Liver (tissue), 9 donors: Measurements from ENCODE around the gene MLXIP. TPM values are rescaled to one million over a fixed set of nuclear protein-coding genes. Genes with fewer than 3 reads are reported as not detected.

Source experiments
- DNase-seq: peaks from one replicate; pipeline ENCODE4 v3.0.0-alpha.2; 2017; ENCODE audit warnings: low spot score
- H3K27ac ChIP-seq, 2 donors: one replicate each; pipeline ENCODE4 v1.7.0; 2013; ENCODE audit warnings: inconsistent platforms in 2 of 2, low read length in 2 of 2, control low read depth in 1 of 2, low read depth in 1 of 2, mild to moderate bottlenecking in 1 of 2
- H3K27me3 ChIP-seq, 4 donors: one replicate each; pipeline versions ENCODE4 v1.6.1 to v1.7.0; 2013; ENCODE audit warnings: low read length in 3 of 4, inconsistent platforms in 1 of 4, mild to moderate bottlenecking in 1 of 4, moderate library complexity in 1 of 4; ENCODE audit not compliant: control insufficient read depth in 4 of 4, insufficient read depth in 4 of 4
- H3K36me3 ChIP-seq, 4 donors: one replicate each; pipeline versions ENCODE4 v1.6.1 to v1.7.0; 2013; ENCODE audit warnings: low read length in 3 of 4, mild to moderate bottlenecking in 3 of 4, low read depth in 1 of 4, moderate library complexity in 1 of 4; ENCODE audit not compliant: control insufficient read depth in 4 of 4, insufficient read depth in 3 of 4
- H3K4me1 ChIP-seq, 4 donors: one replicate each; pipeline versions ENCODE4 v1.6.1 to v1.7.0; 2013; ENCODE audit warnings: low read length in 3 of 4, mild to moderate bottlenecking in 3 of 4, moderate library complexity in 1 of 4; ENCODE audit not compliant: control insufficient read depth in 4 of 4, insufficient read depth in 4 of 4
- H3K4me3 ChIP-seq, 3 donors: one replicate each; pipeline versions ENCODE4 v1.6.1 to v1.7.0; 2013; ENCODE audit warnings: low read length in 3 of 3, control low read depth in 1 of 3, low read depth in 1 of 3, mild to moderate bottlenecking in 1 of 3
- H3K9ac ChIP-seq, 2 donors: one replicate each; pipeline ENCODE4 v1.7.0; 2013; ENCODE audit warnings: low read length in 2 of 2, mild to moderate bottlenecking in 2 of 2, moderate library complexity in 2 of 2, control low read depth in 1 of 2, low read depth in 1 of 2
- H3K9me3 ChIP-seq, 4 donors: one replicate each; pipeline versions ENCODE4 v1.6.1 to v1.7.0; 2013; ENCODE audit warnings: low read length in 3 of 4; ENCODE audit not compliant: control insufficient read depth in 4 of 4
- EGR1 ChIP-seq, 2 donors: IDR thresholded peaks; 2 replicates each; pipeline ENCODE4 v1.6.1; 2016 to 2018; ENCODE audit warnings: antibody characterized with exemption in 2 of 2, low read depth in 2 of 2
- FOXA1 ChIP-seq: IDR thresholded peaks from 2 replicates; pipeline ENCODE4 v1.6.1; 2016; ENCODE audit warnings: antibody characterized with exemption
- FOXA2 ChIP-seq: IDR thresholded peaks from 2 replicates; pipeline ENCODE4 v1.6.1; 2016; ENCODE audit warnings: antibody characterized with exemption
- GABPA ChIP-seq, 2 donors: IDR thresholded peaks in 1 of 2; conservative IDR thresholded peaks in 1 of 2; 2 replicates each; pipeline ENCODE4 v1.6.1; 2016; ENCODE audit warnings: antibody characterized with exemption in 2 of 2, mild to moderate bottlenecking in 1 of 2, moderate library complexity in 1 of 2
- HNF4A ChIP-seq, 2 donors: conservative IDR thresholded peaks; 2 replicates each; pipeline ENCODE4 v1.6.1; 2016; ENCODE audit warnings: antibody characterized with exemption in 2 of 2, mild to moderate bottlenecking in 2 of 2
- HNF4G ChIP-seq: IDR thresholded peaks from 2 replicates; pipeline ENCODE4 v1.6.1; 2016; ENCODE audit warnings: antibody characterized with exemption
- JUND ChIP-seq, 2 donors: IDR thresholded peaks; 2 replicates each; pipeline ENCODE4 v1.6.1; 2016; ENCODE audit warnings: antibody characterized with exemption in 2 of 2
- NR2F2 ChIP-seq: IDR thresholded peaks from 2 replicates; pipeline ENCODE4 v1.6.1; 2016; ENCODE audit warnings: antibody characterized with exemption
- RAD21 ChIP-seq, 2 donors: IDR thresholded peaks; 2 replicates each; pipeline ENCODE4 v1.6.1; 2016; ENCODE audit warnings: antibody characterized with exemption in 2 of 2, mild to moderate bottlenecking in 2 of 2
- RXRA ChIP-seq, 2 donors: IDR thresholded peaks; 2 replicates each; pipeline ENCODE4 v1.6.1; 2017 to 2018; ENCODE audit warnings: antibody characterized with exemption in 2 of 2, mild to moderate bottlenecking in 1 of 2
- SP1 ChIP-seq: IDR thresholded peaks from 2 replicates; pipeline ENCODE4 v1.6.1; 2018; ENCODE audit warnings: antibody characterized with exemption, mild to moderate bottlenecking
- TAF1 ChIP-seq: conservative IDR thresholded peaks from 2 replicates; pipeline ENCODE4 v1.6.1; 2016; ENCODE audit warnings: antibody characterized with exemption, mild to moderate bottlenecking
- YY1 ChIP-seq: IDR thresholded peaks from 2 replicates; pipeline ENCODE4 v1.6.1; 2016; ENCODE audit warnings: antibody characterized with exemption, mild to moderate bottlenecking
- WGBS: extraction: QIAGEN DNeasy Blood & Tissue Kit; methylation state at CpG from one replicate; pipeline ENCODE4 v1.1.7; 2013; 5-methylcytosine and 5-hydroxymethylcytosine counted together
- polyA plus RNA-seq, 2 donors: library from polyadenylated mRNA; stranded (reverse) in 1 of 2; unstranded in 1 of 2; fragments of 200-250 nt in 1 of 2; fragments of >200 nt in 1 of 2; fragmentation: Nextera tagmentation in 1 of 2; extraction: Ambion mirVana in 1 of 2; gene quantifications; one replicate each; pipeline versions ENCODE4 v1.2.1 to v1.2.3, GENCODE V29; 2013 to 2015
- total RNA-seq, 2 donors: library from RNA; depleted of rRNA; stranded (reverse); fragments of >200 nt; gene quantifications; one replicate each; pipeline ENCODE4 v1.2.3, GENCODE V29; 2014
- TF ChIP-seq, protein P1 (sequence below): fragments of 150-350 bp; IDR thresholded peaks from 2 replicates; pipeline ENCODE4 v1.5.1; 2017; ENCODE audit warnings: improper control_type of control experiment, low read depth, low read length; ENCODE audit not compliant: missing input control
- TF ChIP-seq, protein P2 (sequence below): IDR thresholded peaks from 2 replicates; pipeline ENCODE4 v1.6.1; 2016; ENCODE audit warnings: antibody characterized with exemption
- TF ChIP-seq, protein P3 (sequence below): IDR thresholded peaks from 2 replicates; pipeline ENCODE4 v1.6.1; 2016; ENCODE audit warnings: antibody characterized with exemption
- TF ChIP-seq, protein P4 (sequence below): IDR thresholded peaks from 2 replicates; pipeline ENCODE4 v1.6.1; 2016; ENCODE audit warnings: antibody characterized with exemption
- TF ChIP-seq, protein P5 (sequence below): IDR thresholded peaks from 2 replicates; pipeline ENCODE4 v1.6.1; 2016; ENCODE audit warnings: antibody characterized with exemption, mild to moderate bottlenecking
- donor health status: healthy.
- donor health status: healthy.
- donor health status: healthy.
- donor health status: healthy.
- donor health status: healthy.

MLXIP gene
- total and polyA plus RNA-seq, 4 donors, result 10.6 to 19.5 (median 11.0) TPM

DNA sequence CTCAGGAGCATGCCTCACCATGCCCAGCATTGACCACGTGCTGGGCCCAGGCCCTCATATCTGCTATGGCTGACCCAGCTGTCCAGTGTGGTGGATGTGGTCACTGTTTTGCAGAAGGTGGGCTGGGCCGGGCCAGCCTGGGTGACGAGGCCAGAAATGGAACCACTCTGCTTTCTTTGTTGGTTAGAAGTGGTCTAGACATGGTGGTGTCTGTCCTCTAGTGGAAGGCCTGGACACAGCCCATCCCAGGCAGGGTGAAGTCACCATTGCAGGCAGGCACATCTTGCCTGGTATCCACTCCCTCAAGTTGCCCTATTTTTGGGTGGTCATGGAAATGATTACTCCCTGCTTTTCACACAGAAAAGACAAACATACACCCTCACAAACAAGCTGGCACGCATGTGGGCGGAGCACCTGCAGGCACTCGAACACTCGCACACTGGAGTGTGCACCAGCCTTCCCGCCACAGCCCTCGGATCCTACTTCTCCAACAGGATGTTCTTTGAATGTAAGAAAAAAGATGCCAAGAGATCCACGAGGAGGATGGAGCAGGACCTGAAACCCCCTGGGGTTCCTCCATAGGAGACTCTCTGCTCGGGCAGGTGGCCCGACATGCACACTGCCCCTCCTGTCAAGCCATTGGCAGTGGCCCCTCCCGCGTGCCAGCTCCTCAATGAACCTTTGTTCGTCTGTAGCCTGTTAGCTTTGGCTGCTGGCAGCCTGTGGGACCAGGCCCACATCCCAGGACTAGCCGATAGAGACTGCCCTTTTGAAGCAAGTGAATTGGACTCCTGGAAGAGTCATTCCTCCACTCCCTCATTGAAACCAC lies 38.4 kb downstream of the MLXIP start:
- peak overlapping the region; percentile 89 to 91 for H3K27ac ChIP-seq
- no peak for DNase-seq
- H3K36me3 ChIP-seq, result no peaks in the 10 kb centered on the region
- H3K9ac ChIP-seq, result peak overlapping the region in 1 of 2 donors; percentile 14
- no peaks in the 10 kb centered on the region for H3K27me3 ChIP-seq
- H3K9me3 ChIP-seq, result no peaks in the 10 kb centered on the region
- WGBS, result 45% methylated on average over 16 of the region's 16 CpGs
- H3K4me3 ChIP-seq, result no peak overlapping the region
- peaks cover 18 to 38% (median 25%) of the 10 kb centered on the region in 4 donors for H3K4me1 ChIP-seq
- TF ChIP-seq, protein P1, sequence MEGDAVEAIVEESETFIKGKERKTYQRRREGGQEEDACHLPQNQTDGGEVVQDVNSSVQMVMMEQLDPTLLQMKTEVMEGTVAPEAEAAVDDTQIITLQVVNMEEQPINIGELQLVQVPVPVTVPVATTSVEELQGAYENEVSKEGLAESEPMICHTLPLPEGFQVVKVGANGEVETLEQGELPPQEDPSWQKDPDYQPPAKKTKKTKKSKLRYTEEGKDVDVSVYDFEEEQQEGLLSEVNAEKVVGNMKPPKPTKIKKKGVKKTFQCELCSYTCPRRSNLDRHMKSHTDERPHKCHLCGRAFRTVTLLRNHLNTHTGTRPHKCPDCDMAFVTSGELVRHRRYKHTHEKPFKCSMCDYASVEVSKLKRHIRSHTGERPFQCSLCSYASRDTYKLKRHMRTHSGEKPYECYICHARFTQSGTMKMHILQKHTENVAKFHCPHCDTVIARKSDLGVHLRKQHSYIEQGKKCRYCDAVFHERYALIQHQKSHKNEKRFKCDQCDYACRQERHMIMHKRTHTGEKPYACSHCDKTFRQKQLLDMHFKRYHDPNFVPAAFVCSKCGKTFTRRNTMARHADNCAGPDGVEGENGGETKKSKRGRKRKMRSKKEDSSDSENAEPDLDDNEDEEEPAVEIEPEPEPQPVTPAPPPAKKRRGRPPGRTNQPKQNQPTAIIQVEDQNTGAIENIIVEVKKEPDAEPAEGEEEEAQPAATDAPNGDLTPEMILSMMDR, result peak; percentile 7
- TF ChIP-seq, protein P2, sequence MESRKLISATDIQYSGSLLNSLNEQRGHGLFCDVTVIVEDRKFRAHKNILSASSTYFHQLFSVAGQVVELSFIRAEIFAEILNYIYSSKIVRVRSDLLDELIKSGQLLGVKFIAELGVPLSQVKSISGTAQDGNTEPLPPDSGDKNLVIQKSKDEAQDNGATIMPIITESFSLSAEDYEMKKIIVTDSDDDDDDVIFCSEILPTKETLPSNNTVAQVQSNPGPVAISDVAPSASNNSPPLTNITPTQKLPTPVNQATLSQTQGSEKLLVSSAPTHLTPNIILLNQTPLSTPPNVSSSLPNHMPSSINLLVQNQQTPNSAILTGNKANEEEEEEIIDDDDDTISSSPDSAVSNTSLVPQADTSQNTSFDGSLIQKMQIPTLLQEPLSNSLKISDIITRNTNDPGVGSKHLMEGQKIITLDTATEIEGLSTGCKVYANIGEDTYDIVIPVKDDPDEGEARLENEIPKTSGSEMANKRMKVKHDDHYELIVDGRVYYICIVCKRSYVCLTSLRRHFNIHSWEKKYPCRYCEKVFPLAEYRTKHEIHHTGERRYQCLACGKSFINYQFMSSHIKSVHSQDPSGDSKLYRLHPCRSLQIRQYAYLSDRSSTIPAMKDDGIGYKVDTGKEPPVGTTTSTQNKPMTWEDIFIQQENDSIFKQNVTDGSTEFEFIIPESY, result no peak
- TF ChIP-seq, protein P3, sequence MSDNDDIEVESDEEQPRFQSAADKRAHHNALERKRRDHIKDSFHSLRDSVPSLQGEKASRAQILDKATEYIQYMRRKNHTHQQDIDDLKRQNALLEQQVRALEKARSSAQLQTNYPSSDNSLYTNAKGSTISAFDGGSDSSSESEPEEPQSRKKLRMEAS, result peak; percentile 60
- TF ChIP-seq HNF4G (no peak), RAD21 (IDR thresholded peaks at IDR 0.05) (peak; percentile 9 to 30), HNF4A (conservative IDR thresholded peaks at IDR 0.05) (peak; percentile 30 to 57), FOXA2 (no peak), NR2F2 (no peak), EGR1 (IDR thresholded peaks at IDR 0.05; ENCODE audit: low read depth in 2 of 2) (peak in 1 of 2 donors; percentile 24), JUND (IDR thresholded peaks at IDR 0.05) (no peak), TAF1 (no peak), FOXA1 (no peak), SP1 (no peak), GABPA (IDR thresholded peaks at IDR 0.05 in 1 of 2, conservative IDR thresholded peaks at IDR 0.05 in 1 of 2) (no peak), RXRA (IDR thresholded peaks at IDR 0.05) (peak; percentile 7 to 63), YY1 (peak; percentile 59)
- TF ChIP-seq, protein P4, sequence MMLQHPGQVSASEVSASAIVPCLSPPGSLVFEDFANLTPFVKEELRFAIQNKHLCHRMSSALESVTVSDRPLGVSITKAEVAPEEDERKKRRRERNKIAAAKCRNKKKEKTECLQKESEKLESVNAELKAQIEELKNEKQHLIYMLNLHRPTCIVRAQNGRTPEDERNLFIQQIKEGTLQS, result no peak
- TF ChIP-seq, protein P5, sequence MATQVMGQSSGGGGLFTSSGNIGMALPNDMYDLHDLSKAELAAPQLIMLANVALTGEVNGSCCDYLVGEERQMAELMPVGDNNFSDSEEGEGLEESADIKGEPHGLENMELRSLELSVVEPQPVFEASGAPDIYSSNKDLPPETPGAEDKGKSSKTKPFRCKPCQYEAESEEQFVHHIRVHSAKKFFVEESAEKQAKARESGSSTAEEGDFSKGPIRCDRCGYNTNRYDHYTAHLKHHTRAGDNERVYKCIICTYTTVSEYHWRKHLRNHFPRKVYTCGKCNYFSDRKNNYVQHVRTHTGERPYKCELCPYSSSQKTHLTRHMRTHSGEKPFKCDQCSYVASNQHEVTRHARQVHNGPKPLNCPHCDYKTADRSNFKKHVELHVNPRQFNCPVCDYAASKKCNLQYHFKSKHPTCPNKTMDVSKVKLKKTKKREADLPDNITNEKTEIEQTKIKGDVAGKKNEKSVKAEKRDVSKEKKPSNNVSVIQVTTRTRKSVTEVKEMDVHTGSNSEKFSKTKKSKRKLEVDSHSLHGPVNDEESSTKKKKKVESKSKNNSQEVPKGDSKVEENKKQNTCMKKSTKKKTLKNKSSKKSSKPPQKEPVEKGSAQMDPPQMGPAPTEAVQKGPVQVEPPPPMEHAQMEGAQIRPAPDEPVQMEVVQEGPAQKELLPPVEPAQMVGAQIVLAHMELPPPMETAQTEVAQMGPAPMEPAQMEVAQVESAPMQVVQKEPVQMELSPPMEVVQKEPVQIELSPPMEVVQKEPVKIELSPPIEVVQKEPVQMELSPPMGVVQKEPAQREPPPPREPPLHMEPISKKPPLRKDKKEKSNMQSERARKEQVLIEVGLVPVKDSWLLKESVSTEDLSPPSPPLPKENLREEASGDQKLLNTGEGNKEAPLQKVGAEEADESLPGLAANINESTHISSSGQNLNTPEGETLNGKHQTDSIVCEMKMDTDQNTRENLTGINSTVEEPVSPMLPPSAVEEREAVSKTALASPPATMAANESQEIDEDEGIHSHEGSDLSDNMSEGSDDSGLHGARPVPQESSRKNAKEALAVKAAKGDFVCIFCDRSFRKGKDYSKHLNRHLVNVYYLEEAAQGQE, result peak; percentile 20
